K562 (cell line): ENCODE measurements around the gene ADAMTS15. TPM values are rescaled to one million over a fixed set of nuclear protein-coding genes. Genes with fewer than 3 reads are reported as not detected.
"Not testable (repeated sequence)": the region's sequence is repeated elsewhere in the genome, so short reads cannot be mapped to it uniquely, and the experiment has no call there.

Experiments used
- ATAC-seq: fragments of 200-7000 bp; cut with Tn5 transposase; 3 replicates; pipeline ENCODE4 v1.9.1; 2020; ENCODE audit warnings: moderate library complexity
- BruUV-seq: library from RNA; stranded (reverse); fragments of 400-500 nt; replicated peaks from 2 replicates; lab custom pipeline; 2021; lab: Mats Ljungman, UMichigan
- CTCF ChIA-PET: fragments of 300-600 bp; formaldehyde crosslinking; extraction: SDS; loops from one replicate; lab custom pipeline; 2021; ENCODE audit warnings: low intra/inter-chr PET ratio; lab: Yijun Ruan, JAX
- POLR2A ChIA-PET: fragments of 300-600, 350-650 bp; sonication (Branson Sonifier 250); formaldehyde crosslinking; extraction: SDS; loops from one replicate; lab custom pipeline; 2021; ENCODE audit warnings: antibody characterized with exemption, inconsistent platforms; lab: Yijun Ruan, JAX
- DNase-seq, 4 experiments: peaks; one replicate each; pipeline versions ENCODE4 v3.0.0 to v3.0.0-alpha.2; 2011 to 2018; ENCODE audit warnings: low spot score in 3 of 4, mixed read lengths in 3 of 4; ENCODE audit errors: extremely low read depth in 1 of 4
- FAIRE-seq: peaks from 2 replicates; lab custom pipeline; 2011; peaks lifted over from hg19 to GRCh38; lab: Jason Lieb, UNC
- H2AFZ ChIP-seq: 2 replicates; pipeline ENCODE4 v1.6.0; 2011; ENCODE audit warnings: low read depth, low read length, control low read depth, inconsistent platforms
- H3K27ac ChIP-seq: fragments of 200-600 bp; 3 replicates; pipeline ENCODE4 v1.8.0; 2011; ENCODE audit warnings: low read depth, mild to moderate bottlenecking, control low read depth, inconsistent platforms, low read length, moderate library complexity, mixed read lengths; ENCODE audit errors: extremely low read depth
- H3K27me3 ChIP-seq, 2 experiments: fragments of 300-600 bp in 1 of 2; 2 replicates in 1 of 2; 3 replicates in 1 of 2; pipeline versions ENCODE4 v1.6.0 to v1.8.0; 2011; ENCODE audit warnings: inconsistent platforms in 2 of 2, low read length in 2 of 2, mild to moderate bottlenecking in 1 of 2, mixed read lengths in 1 of 2, moderate library complexity in 1 of 2; ENCODE audit not compliant: control insufficient read depth in 2 of 2, insufficient read depth in 2 of 2
- H3K36me3 ChIP-seq: fragments of 300-600 bp; 3 replicates; pipeline ENCODE4 v1.8.0; 2011; ENCODE audit warnings: mild to moderate bottlenecking, low read length, inconsistent platforms; ENCODE audit not compliant: control insufficient read depth, insufficient read depth
- H3K4me1 ChIP-seq, 2 experiments: fragments of 200-600 bp in 1 of 2; replicated peaks in 1 of 2; 2 replicates in 1 of 2; 3 replicates in 1 of 2; pipeline versions ENCODE4 v1.5.1 to v1.8.0; 2011; ENCODE audit warnings: inconsistent platforms in 2 of 2, low read length in 2 of 2, mild to moderate bottlenecking in 1 of 2, mixed read lengths in 1 of 2, moderate library complexity in 1 of 2; ENCODE audit not compliant: control insufficient read depth in 2 of 2, insufficient read depth in 2 of 2
- H3K4me2 ChIP-seq: 2 replicates; pipeline ENCODE4 v1.6.1; 2011; ENCODE audit warnings: low read length, control low read depth, inconsistent platforms, mixed read lengths; ENCODE audit not compliant: insufficient read depth
- H3K4me3 ChIP-seq: fragments of 200-600 bp; sonication (generic), shearing (Covaris generic); 2 replicates; pipeline ENCODE4 v1.5.1; 2016; ENCODE audit warnings: control low read depth, inconsistent platforms
- H3K79me2 ChIP-seq: fragments of 200-600 bp; 3 replicates; pipeline ENCODE4 v1.8.0; 2011; ENCODE audit warnings: low read length, inconsistent platforms; ENCODE audit not compliant: control insufficient read depth, insufficient read depth
- H3K9ac ChIP-seq, 2 experiments: 2 replicates each; pipeline versions ENCODE4 v1.6.0 to v1.6.1; 2011; ENCODE audit warnings: low read depth in 2 of 2, low read length in 2 of 2, control low read depth in 1 of 2, inconsistent platforms in 1 of 2, mild to moderate bottlenecking in 1 of 2, mixed read lengths in 1 of 2; ENCODE audit not compliant: insufficient read depth in 1 of 2
- H3K9me1 ChIP-seq: one replicate; pipeline ENCODE4 v1.6.0; 2011; ENCODE audit warnings: inconsistent platforms, mild to moderate bottlenecking, low read length, moderate library complexity; ENCODE audit not compliant: control insufficient read depth, insufficient read depth
- H3K9me3 ChIP-seq: replicated peaks from 2 replicates; pipeline ENCODE4 v1.5.1; 2011; ENCODE audit warnings: low read depth, low read length, inconsistent platforms; ENCODE audit not compliant: control insufficient read depth, insufficient read depth
- H4K20me1 ChIP-seq: replicated peaks from 2 replicates; pipeline ENCODE4 v1.6.1; 2011; ENCODE audit warnings: low read length, inconsistent platforms, mixed read lengths; ENCODE audit not compliant: control insufficient read depth, insufficient read depth
- KLF6 ChIP-seq: fragments of 250-450 bp; sonication (Bioruptor Pico); IDR thresholded peaks from 2 replicates; pipeline ENCODE4 v1.4.0; 2020; ENCODE audit warnings: mild to moderate bottlenecking, moderate library complexity, borderline replicate concordance
- NELFE ChIP-seq: IDR thresholded peaks from 2 replicates; pipeline ENCODE4 v1.6.1; 2011; ENCODE audit warnings: mild to moderate bottlenecking; ENCODE audit not compliant: insufficient read depth, insufficient read length
- WGBS: fragments of 100-300 bp; shearing (Covaris generic); methylation state at CpG from one replicate; pipeline ENCODE4 v1.1.6; 2016; ENCODE audit warnings: low coverage, mixed read lengths; ENCODE audit not compliant: insufficient coverage; ENCODE audit errors: missing lambda C conversion rate; 5-methylcytosine and 5-hydroxymethylcytosine counted together
- in situ Hi-C: fragments of 300-500 bp; cut with MboI; formaldehyde crosslinking; loops from 4 replicates; pipeline ENCODE4 v1.15.0; 2018; ENCODE audit warnings: inconsistent platforms, mixed read lengths
- intact Hi-C: fragments of 100-400 bp; cut with micrococcal nuclease; formaldehyde crosslinking; loops from 2 replicates; pipeline ENCODE4 v1.14.2; 2022
- polyA plus RNA-seq, 8 experiments: library from polyadenylated mRNA; depleted of rRNA in 4 of 8; stranded (reverse) in 5 of 8; unstranded in 3 of 8; fragments of >200 nt; fragmentation: Nextera tagmentation in 2 of 8; fragmentation: Illumina TruSeq in 1 of 8; extraction: Ambion mirVana in 2 of 8; extraction: Trizol in 1 of 8; gene quantifications; 2 replicates each; pipeline versions ENCODE4 v1.2.1 to v1.2.3, GENCODE V29; 2011 to 2014; ENCODE audit warnings: inconsistent platforms in 1 of 8, missing spikeins in 1 of 8
- total RNA-seq, 7 experiments: library from RNA; depleted of rRNA in 6 of 7; stranded (reverse); fragments of >200 nt in 6 of 7; fragmentation: Illumina TruSeq in 2 of 7; extraction: Trizol in 2 of 7; gene quantifications; 2 replicates each; pipeline versions ENCODE4 v1.2.1 to v1.2.3, GENCODE V29; 2011 to 2021; ENCODE audit warnings: low replicate concordance in 1 of 7
- TF ChIP-seq, protein P1 (sequence below): IDR thresholded peaks from 2 replicates; pipeline ENCODE4 v1.6.1; 2016; ENCODE audit warnings: missing genetic modification characterization, missing compliant biosample characterization

Gene ADAMTS15
- total and polyA plus RNA-seq, 9 of the 15 experiments (the other 6 are each of a cell fraction or from before 2014, with no cell fraction given): 0.04 TPM; not detected in 8

DNA sequence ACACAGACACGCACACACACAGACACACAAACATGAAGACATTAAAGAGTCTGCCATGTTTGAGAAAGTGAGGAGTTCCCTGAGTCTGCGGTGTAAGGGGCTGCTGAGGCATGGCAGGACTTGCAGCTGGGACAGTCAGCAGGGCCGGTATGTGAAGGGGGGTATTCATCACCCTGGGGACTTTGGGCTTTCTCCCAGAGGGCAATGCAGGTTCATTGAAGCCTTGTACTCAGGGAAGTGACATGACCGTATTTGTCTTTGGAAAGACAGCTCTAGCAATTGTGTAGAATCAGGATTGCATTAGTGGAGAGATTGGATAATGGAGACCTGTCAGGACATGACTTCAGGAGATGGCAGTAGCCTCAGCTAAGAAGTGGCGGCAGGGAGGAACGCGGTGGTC, 10.6 kb upstream of the ADAMTS15 start:
- BruUV-seq: no TSS peak
- ChIA-PET CTCF (interaction anchor here (8.5 kb wide), 1 partner anchor 424 kb away, joined by 259 read pairs; no protein-coding TSS in a partner anchor), POLR2A (interaction anchor here (0.6 kb wide), 1 partner anchor 27 kb away, joined by 3 read pairs; no protein-coding TSS in a partner anchor)
- H3K27ac ChIP-seq: no peak overlapping the region
- no peak overlapping the region for H3K4me3 ChIP-seq
- DNase-seq (no peak), ATAC-seq (no peak), FAIRE-seq (no peak)
- no peaks in the 10 kb centered on the region for H3K79me2 ChIP-seq
- no peaks in the 10 kb centered on the region for H3K9me3 ChIP-seq
- no peak overlapping the region for H2AFZ ChIP-seq
- no peaks in the 10 kb centered on the region for H3K4me1 ChIP-seq
- H3K9ac ChIP-seq: no peak overlapping the region
- in situ Hi-C loops (loop anchor here (5.0 kb wide), 1 partner anchor 429 kb away; no protein-coding TSS in a partner anchor), intact Hi-C loops (no loop called here)
- H3K9me1 ChIP-seq: no peaks in the 10 kb centered on the region
- 0 out of 2 replicates have a peak, but pooled peaks cover 4% of the 10 kb centered on the region for H4K20me1 ChIP-seq
- TF ChIP-seq KLF6 (CRISPR knock-in tag) (no peak), NELFE (no peak)
- no peaks in the 10 kb centered on the region for H3K36me3 ChIP-seq
- no peak overlapping the region for H3K4me2 ChIP-seq
- peaks cover 3 to 22% of the 10 kb centered on the region in 2 experiments; a peak in 3 of 5 replicates for H3K27me3 ChIP-seq
- 3% methylated on average over 7 of the region's 7 CpGs for WGBS

DNA sequence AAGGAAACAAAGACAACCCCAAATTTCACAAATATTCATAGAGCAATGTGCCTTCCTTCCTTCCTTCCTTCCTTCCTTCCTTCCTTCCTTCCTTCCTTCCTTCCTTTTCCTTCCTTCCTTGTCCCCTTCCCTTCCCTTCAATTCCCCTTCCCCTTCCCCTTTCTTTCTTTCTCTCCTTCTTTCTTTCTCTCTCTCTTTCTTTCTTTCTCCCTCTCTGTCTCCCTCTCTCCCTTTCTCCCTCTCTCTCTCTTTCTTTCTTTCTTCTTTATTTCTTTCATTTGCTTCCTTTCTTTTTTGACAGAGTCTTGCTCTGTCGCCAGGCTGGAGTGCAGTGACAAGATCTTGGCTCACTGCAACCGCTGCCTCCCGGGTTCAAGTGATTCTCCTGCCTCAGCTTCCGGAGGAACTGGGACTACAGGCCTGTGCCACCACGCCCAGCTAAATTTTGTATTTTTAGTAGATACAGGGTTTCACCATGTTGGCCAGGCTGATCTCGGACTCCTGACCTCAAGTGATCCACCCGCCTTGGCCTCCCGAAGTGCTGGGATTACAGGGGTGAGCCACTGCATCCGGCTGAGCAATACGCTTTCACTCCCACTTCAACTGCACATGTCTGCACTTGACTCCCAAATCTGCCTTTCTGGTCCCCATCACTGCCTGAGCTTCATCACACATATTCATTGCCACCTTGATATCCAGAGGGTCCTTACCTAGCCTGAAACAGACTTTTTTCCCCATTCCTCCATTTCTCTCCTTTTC, 9.9 kb upstream of the ADAMTS15 start:
- ATAC-seq, FAIRE-seq, H3K27ac ChIP-seq, H2AFZ ChIP-seq, BruUV-seq, H3K79me2 ChIP-seq, H3K4me1 ChIP-seq, H3K9me3 ChIP-seq, intact Hi-C loops, POLR2A ChIA-PET, H4K20me1 ChIP-seq, DNase-seq, H3K4me3 ChIP-seq, H3K9ac ChIP-seq, H3K36me3 ChIP-seq, H3K9me1 ChIP-seq, H3K4me2 ChIP-seq: not testable (repeated sequence)
- 0% methylated on average over 5 of the region's 10 CpGs for WGBS
- in situ Hi-C loops: loop anchor here (5.0 kb wide), 1 partner anchor 429 kb away; no protein-coding TSS in a partner anchor
- TF ChIP-seq, protein P1, sequence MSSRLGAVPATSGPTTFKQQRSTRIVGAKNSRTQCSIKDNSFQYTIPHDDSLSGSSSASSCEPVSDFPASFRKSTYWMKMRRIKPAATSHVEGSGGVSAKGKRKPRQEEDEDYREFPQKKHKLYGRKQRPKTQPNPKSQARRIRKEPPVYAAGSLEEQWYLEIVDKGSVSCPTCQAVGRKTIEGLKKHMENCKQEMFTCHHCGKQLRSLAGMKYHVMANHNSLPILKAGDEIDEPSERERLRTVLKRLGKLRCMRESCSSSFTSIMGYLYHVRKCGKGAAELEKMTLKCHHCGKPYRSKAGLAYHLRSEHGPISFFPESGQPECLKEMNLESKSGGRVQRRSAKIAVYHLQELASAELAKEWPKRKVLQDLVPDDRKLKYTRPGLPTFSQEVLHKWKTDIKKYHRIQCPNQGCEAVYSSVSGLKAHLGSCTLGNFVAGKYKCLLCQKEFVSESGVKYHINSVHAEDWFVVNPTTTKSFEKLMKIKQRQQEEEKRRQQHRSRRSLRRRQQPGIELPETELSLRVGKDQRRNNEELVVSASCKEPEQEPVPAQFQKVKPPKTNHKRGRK (tag): peak; percentile 64
- CTCF ChIA-PET: interaction anchor here (8.5 kb wide), 1 partner anchor 423 kb away, joined by 259 read pairs; no protein-coding TSS in a partner anchor
- H3K27me3 ChIP-seq: peaks cover 3 to 22% of the 10 kb centered on the region in 2 experiments; a peak in 3 of 5 replicates
